A172 (cell line): ENCODE results near the gene THPO. TPM values are rescaled to one million over a fixed set of nuclear protein-coding genes. Genes with fewer than 3 reads are reported as not detected.

Experiments used
- DNase-seq: peaks from one replicate; pipeline ENCODE4 v3.0.0-alpha.2; 2015; ENCODE audit warnings: low spot score
- total RNA-seq: library from RNA; depleted of rRNA; stranded (reverse); fragments of >200 nt; shearing (Covaris generic); gene quantifications from 2 replicates; pipeline ENCODE4 v1.2.3, GENCODE V29; 2014; rRNA removed

Gene THPO
- total RNA-seq = 0.14 and 0.43 TPM in 2 replicates

GRCh38 chr3:184377882-184378445, at the start of gene THPO:
Gene THPO, minus strand, starts transcription at chr3:184378207. Its CDS starts 1,948 bp downstream, at chr3:184376259.
- DNase-seq = no peak

DNA sequence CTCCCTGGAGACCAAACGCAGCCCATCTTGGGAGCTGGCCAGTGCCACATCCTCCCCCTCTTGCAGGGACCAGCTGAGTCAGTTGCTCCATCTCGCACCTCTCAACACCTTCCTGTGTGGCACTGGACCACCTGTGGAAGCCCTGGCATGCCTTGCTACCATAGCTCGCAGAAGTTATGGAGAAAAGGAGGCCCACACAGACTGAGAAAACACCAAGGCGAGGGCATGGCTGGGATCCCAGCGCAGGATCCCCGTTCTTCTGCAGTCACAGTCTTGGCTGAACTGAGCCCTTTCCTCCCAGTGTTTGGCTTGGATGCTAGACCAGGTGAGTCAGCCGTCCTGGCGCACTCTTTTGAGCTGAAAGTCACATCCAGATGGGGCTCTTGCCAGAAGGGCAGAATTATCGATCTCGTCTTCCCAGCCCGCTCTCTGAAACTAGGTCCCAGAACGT, 48.7 kb upstream of the THPO start:
- DNase-seq = no peak

DNA sequence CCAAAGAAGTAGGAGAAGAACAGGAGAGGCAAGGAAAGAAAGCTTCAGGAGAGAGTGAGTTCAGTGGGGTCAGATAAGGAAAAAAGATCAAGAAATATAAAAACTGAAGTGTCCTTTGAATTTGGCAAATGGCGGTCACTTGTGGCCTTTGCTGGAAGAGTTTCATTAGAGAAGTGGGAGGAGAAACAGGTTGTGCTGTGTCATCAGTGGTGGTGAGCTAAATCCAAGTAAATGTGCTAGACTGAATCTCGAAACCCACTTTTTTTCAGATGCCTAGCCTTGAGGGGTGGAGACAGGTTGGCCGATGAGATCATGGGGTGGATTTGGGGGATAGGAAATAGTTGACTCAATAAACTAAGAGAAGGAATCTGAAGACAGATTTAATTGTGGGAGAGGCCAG, 45.6 kb upstream of the THPO start:
- no peak for DNase-seq

GRCh38 chr3:184419171-184419570, 41.2 kb upstream of the THPO start:
- DNase-seq = no peak

DNA sequence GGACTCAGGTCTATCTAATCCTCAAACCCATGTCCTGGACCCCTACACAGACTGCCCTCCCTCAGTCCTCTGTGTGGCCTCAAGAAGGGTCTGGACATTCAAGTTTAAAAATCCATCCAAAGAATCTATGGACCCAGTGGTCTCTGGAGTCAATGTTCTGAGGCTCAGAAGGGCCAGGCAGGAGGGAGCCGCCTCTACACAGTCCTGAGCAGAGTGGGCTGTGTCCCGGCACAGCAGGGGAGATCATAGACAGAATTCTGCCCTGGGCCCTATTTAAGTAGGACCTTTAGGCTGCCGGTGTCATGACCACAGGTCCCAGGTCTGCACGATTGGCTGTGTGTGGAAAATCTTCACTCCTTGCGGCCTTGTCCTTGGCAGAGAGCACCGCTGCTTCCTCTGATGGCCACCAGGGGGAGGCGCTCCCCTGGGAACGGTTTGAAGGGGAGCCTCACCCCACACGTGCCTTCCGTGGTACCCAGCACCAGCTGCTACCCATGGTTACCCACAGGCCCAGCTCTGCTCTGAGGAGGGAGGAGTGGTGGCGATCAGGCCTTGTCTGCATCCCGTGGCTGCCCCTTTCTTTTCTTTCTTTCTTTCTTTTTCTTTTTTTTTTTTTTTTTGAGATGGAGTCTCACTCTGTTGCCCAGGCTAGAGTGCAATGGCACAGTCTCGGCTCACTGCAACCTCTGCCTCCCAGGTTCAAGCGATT, 39.8 kb upstream of the THPO start:
- DNase-seq = peak; percentile 66

- DNase-seq = no peak
Measured at GRCh38 chr3:184415203-184415490, 37.1 kb upstream of the THPO start.

DNA sequence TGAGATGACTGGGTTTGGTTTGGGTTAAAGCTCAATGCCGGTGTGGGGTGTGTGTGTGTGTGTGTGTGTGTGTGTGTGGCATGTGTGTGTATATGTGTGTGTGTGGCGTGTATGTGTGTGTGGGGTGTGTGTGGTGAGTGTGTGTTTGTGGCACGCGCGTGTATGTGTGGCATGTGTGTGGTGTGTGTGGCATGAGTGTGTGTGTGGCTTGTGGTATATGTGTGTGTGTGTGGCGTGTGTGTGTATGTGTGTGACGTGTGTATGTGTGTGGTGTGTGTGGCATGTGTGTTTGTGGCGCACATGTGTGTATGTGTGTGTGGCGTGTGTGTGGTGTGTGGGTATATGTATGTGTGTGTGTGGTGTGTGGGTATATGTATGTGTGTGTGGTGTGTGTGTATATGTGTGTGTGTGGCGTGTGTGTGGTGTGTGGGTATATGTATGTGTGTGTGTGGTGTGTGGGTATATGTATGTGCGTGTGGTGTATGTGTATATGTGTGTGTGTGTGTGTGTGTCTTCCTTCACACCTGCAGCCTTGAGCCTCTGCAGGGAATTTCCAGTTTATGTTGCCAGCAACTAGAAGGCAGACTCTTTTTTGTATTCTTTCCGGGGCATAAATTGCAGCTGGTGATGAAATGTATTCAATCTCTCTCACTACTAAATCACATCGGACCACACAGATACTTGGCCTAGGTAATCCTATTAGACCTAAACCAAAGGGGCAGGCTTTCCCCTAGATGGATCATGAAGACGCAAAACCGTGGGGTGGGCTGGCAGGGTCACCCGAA, 36.6 kb upstream of the THPO start:
- no peak for DNase-seq

GRCh38 chr3:184409946-184410500, 32.0 kb upstream of the THPO start:
- no peak for DNase-seq

DNA sequence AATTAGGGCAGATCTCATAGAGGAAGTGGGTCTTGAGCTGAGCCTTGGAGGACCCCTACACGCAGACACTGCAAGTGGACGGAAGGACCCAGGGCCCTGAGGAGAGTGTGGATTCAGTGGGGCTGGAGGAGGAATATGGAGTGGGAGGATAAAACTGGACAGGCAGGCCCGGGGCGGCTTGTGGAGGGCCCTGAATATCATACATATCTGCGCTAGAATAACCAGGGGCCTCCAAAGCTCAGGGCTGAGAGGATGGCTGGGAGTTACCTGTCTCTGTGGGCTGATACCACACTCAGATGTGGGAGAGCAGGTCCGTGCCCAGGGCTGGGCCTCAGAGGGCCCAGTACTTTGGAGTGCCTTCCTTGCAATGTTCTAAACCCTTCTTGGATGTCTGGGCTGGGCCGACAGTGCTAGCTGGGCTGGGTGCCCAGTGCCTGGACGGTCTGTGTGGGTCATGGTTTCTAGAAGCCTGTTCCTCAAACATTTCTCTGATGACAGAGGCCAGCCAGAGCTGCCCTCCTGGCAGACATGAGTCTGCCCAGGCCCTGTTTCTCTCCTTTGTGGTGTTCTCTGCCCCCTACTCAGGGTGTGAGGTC, 31.4 kb upstream of the THPO start:
- no peak for DNase-seq

GRCh38 chr3:184405075-184406030, 27.3 kb upstream of the THPO start:
- DNase-seq = no peak

- peak; percentile 81 for DNase-seq
Measured at GRCh38 chr3:184399410-184399809, 21.4 kb upstream of the THPO start.

DNA sequence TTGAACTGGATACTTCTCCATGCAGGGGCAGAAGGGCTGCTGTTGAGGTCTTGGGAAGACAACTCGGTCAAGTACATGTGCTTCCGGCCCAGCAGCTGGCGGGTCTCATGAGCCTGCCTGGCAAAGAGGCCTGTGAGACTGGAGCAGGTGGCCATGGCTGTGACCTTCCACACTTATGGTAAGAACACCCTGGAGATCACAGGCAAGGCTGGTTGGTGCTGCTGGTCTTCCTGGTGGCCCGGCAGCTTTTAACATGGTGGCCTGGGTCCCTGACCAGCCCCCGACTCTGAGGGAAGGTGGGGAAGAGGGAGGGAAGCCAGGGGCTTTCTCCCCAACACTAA, 17.3 kb upstream of the THPO start:
- no peak for DNase-seq

GRCh38 chr3:184391266-184391665, 13.3 kb upstream of the THPO start:
- DNase-seq = no peak

DNA sequence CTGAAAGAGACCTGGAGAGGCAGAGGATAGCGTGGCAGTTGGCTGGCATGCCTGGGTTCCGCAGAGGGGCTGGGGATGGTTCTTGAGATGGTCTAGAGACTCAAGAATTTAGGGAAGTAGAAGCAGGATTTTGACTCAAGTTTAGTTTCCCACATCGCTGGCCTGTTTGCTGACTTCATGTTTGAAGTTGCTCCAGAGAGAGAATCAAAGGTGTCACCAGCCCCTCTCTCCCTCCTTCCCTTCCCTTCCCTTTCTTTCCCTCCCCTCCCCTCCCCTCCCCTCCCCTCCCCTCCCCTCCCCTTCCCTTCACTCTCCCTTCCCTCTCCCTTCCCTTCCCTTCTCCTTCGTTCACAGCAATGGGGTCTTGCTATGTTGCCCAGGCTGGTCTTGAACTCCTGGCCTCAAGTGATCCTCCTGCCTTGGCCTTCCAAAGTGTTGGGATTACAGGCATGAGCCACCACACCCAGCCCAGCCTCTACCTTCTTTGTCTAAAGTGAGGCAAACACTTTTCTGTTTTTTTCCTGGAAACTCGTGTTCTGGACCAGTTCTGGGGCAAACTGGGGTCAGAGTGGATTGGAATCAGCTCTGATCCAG, 12.0 kb upstream of the THPO start:
- DNase-seq = no peak

DNA sequence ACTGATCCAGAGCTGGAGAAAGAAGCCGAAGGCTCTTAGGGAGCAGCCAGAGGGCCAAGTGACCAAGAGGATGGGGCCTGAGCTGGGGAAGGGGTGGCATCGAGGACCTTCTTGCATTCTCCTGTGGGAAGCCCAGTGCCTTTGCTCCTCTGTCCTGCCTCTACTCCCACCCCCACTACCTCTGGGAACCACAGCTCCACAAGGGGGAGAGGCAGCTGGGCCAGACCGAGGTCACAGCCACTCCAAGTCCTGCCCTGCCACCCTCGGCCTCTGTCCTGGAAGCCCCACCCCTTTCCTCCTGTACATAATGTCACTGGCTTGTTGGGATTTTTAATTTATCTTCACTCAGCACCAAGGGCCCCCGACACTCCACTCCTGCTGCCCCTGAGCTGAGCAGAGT, 11.4 kb upstream of the THPO start:
- DNase-seq = no peak

- no peak for DNase-seq
Measured at GRCh38 chr3:184388936-184389230, 10.9 kb upstream of the THPO start.

DNA sequence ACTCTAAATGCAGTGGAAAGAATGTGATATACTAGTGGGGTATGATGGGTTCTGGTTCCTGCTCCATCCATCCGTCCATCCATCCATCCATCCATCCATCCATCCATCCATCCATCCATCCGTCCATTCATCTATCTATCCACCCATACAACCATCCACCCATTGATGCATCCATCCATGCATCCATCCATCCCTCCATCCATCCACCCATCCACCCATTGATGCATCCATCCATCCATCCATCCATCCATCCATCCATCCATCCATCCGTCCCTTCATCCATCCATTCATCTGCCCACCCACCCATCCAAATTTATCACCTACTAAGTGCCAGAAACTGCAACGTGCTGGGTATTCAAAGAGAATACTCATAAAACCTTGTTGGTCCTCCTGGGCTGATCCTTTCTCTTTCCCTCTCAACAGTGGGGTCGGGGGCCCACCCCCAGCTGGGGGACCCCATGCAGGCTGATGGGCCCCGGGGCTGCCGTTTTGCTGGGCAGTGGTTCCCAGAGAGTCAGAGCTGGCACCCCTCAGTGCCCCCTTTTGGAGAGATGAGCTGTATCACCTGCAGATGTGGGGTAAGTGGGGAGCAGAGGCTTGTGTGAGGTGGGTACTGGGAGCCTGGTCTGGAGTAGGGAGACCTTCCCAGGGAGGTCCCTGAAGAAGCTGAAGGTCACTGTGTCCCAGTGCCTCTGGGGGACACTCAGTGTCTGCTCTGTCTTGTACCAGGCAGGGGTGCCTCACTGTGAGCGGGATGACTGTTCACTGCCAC, 10.3 kb upstream of the THPO start:
- DNase-seq = no peak

GRCh38 chr3:184387174-184387714, 9.2 kb upstream of the THPO start:
- DNase-seq = no peak

DNA sequence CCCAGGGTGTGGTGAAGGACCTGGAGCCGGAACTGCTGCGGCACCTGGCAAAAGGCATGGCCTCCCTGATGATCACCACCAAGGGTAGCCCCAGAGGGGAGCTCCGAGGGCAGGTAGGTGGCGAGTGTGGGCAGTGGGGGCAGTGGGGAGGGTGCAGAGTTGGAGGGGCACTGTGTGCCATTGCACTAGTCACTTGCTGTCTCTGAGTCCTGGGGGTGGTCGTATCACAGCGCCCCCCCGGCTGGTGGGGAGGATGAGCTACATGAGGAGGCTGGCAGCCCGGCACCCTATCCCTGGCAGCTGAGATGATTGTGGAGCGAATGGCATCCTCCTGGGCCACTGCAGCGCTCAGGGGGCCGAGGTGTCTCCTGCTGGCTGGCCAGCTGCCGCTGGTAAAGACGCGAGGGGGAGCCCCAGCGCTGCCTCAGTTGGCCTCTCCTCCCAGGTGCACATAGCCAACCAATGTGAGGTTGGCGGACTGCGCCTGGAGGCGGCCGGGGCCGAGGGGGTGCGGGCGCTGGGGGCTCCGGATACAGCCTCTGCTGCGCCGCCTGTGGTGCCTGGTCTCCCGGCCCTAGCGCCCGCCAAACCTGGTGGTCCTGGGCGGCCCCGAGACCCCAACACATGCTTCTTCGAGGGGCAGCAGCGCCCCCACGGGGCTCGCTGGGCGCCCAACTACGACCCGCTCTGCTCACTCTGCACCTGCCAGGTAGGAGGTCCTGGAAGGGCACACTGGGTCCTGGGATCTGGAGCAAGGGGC, 8.2 kb upstream of the THPO start:
- DNase-seq = no peak
